Measurements from ENCODE around the gene RENBP.

- TF ChIP-seq CTCF (IDR thresholded peaks at IDR 0.05) (no peak), POLR2A (IDR thresholded peaks at IDR 0.05) (no peak)
Observed at GRCh38 chrX:153966841-153967535, 22.5 kb upstream of the RENBP start.
